Effector memory CD8-positive, alpha-beta T cell (primary cell): ENCODE data around the gene UNC5A.

Experiments used
- ATAC-seq: fragments of 150-1000 bp; cut with Tn5 transposase; replicated peaks from 2 replicates; pipeline ENCODE4 v1.10.0; 2021; ENCODE audit warnings: mild to moderate bottlenecking, moderate library complexity
- DNase-seq, 3 experiments: peaks; one replicate each; pipeline ENCODE4 v3.0.0; 2021
- H3K27ac Mint-ChIP-seq, 2 donors: one replicate each; pipeline ENCODE4 v1.8.0; 2022; ENCODE audit warnings: mild to moderate bottlenecking in 2 of 2, mixed read lengths in 2 of 2, moderate library complexity in 2 of 2
- H3K27me3 Mint-ChIP-seq, 2 donors: one replicate each; pipeline ENCODE4 v1.8.0; 2022; ENCODE audit warnings: mixed read lengths in 2 of 2
- H3K36me3 Mint-ChIP-seq: one replicate; pipeline ENCODE4 v1.8.0; 2022; ENCODE audit warnings: mild to moderate bottlenecking, moderate library complexity, mixed read lengths; ENCODE audit not compliant: insufficient read depth
- H3K4me1 Mint-ChIP-seq, 2 donors: one replicate each; pipeline ENCODE4 v1.8.0; 2022; ENCODE audit warnings: low read depth in 2 of 2, mixed read lengths in 2 of 2
- H3K4me3 Mint-ChIP-seq, 2 donors: one replicate each; pipeline ENCODE4 v1.8.0; 2022; ENCODE audit warnings: mild to moderate bottlenecking in 2 of 2, mixed read lengths in 2 of 2, moderate library complexity in 2 of 2
- H3K9me3 Mint-ChIP-seq, 2 donors: one replicate each; pipeline ENCODE4 v1.8.0; 2022; ENCODE audit warnings: mixed read lengths in 2 of 2

UNC5A gene

DNA sequence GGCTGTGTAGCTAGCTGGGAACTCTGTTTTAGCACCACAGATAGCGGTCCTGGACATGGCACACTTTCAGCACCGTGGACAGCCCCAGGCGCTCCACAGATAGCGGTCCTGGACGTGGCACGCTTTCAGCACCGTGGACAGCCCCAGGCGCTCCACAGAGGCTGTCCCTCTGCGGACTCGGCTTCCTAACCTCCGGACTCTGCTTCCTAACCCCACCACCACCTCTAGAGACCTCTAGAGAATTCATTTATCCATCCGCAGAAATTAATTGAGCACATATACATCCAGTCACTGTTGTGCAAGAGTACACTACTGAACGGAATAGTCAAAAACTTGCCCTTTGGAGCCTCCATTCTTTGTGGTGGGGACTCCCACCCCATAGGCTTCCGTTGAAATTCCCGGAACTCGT, 27.4 kb downstream of the UNC5A start:
- DNase-seq = peak; percentile 46 to 50 (median 49)
- H3K4me3 Mint-ChIP-seq = no peak overlapping the region
- H3K27me3 Mint-ChIP-seq = peaks cover 47 to 69% of the 10 kb centered on the region in 2 donors

GRCh38 chr5:176843673-176844072, 33.3 kb downstream of the UNC5A start:
- DNase-seq = no peak
- H3K27me3 Mint-ChIP-seq = peaks cover 49 to 90% of the 10 kb centered on the region in 2 donors
- H3K27ac Mint-ChIP-seq = no peak overlapping the region

More for the DNA sequence above, 27.4 kb downstream of the UNC5A start:
- Mint-ChIP-seq H3K4me1 (no peaks in the 10 kb centered on the region), H3K9me3 (no peaks in the 10 kb centered on the region), H3K27ac (no peak overlapping the region), H3K36me3 (no peaks in the 10 kb centered on the region)
- ATAC-seq = peak; percentile 82

DNA sequence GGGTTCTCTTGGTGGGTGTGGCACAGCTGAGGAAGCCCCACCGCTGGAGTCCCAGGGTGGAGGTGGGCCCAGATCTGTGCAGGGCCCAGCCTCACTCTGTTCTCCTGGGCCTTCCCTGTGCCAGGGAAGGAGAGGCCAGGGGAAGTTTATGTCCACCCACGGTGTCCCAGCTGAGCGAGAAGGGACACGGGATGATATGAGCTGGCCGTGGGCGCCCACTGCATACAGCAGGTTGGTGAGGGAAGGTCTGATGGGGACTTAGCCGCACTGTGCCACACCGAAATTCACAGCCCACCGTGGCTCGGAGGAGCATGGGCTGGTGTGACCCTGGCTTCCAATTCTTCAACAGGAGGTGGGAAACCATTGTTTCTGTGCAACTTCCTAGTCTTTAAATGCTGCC, 33.9 kb downstream of the UNC5A start:
- ATAC-seq (no peak), DNase-seq (no peak)
- Mint-ChIP-seq H3K4me3 (no peak overlapping the region), H3K4me1 (peaks cover 2 to 3% of the 10 kb centered on the region in 2 donors), H3K9me3 (no peaks in the 10 kb centered on the region), H3K36me3 (no peaks in the 10 kb centered on the region), H3K27ac (no peak overlapping the region), H3K27me3 (peaks cover 49 to 96% of the 10 kb centered on the region in 2 donors)

More at GRCh38 chr5:176843673-176844072, 33.3 kb downstream of the UNC5A start:
- no peak overlapping the region for H3K4me3 Mint-ChIP-seq
- no peaks in the 10 kb centered on the region for H3K36me3 Mint-ChIP-seq
- ATAC-seq = no peak
- H3K9me3 Mint-ChIP-seq = no peaks in the 10 kb centered on the region
- peaks cover 2 to 3% of the 10 kb centered on the region in 2 donors for H3K4me1 Mint-ChIP-seq

DNA sequence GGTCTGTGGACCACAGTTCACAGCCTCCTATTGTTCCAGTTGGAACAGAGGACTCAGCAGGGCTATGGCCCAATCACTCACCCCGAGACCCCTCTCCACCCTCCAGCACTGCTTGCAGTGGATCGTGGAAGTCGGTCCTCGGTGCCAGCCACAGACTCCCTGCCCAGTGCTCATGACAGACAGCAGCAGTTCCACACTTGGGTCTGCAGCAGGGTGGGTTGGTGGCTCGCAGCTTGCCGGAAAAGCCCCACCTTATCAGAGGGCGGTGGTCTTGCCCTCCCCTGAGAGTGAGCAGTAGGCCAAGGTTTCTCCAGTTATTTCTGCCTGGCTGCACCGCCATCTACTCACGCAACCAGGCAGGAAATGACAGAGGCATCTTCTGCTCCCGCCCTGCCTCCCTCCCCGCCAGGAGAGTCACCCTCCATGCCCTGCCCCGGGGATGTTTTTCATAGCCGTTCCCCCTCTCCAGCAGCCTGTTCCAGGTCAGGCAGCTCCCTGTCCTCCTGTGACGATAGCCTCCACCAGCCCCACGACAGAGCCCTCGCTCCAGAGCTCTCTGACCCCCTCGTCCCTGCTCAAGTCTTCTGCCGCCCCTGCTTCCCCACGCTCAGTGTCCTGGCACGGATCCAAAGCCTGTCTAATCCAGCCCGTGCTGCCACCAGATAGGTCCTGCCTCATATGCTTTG, 34.5 kb downstream of the UNC5A start:
- ATAC-seq (no peak), DNase-seq (no peak)
- no peak overlapping the region for H3K4me3 Mint-ChIP-seq
- H3K27me3 Mint-ChIP-seq = peaks cover 52 to 97% of the 10 kb centered on the region in 2 donors
- no peak overlapping the region for H3K27ac Mint-ChIP-seq
- H3K9me3 Mint-ChIP-seq = no peaks in the 10 kb centered on the region
- H3K4me1 Mint-ChIP-seq = peaks cover 2 to 3% of the 10 kb centered on the region in 2 donors
- no peaks in the 10 kb centered on the region for H3K36me3 Mint-ChIP-seq

- DNase-seq = no peak
- H3K36me3 Mint-ChIP-seq = no peaks in the 10 kb centered on the region
- H3K4me3 Mint-ChIP-seq = no peak overlapping the region
- peaks cover 2 to 3% of the 10 kb centered on the region in 2 donors for H3K4me1 Mint-ChIP-seq
- no peak overlapping the region for H3K27ac Mint-ChIP-seq
- ATAC-seq = no peak
- H3K9me3 Mint-ChIP-seq = no peaks in the 10 kb centered on the region
- H3K27me3 Mint-ChIP-seq = peaks cover 50 to 97% of the 10 kb centered on the region in 2 donors
Measured at GRCh38 chr5:176845392-176845713, 35.0 kb downstream of the UNC5A start.

- no peaks in the 10 kb centered on the region for H3K9me3 Mint-ChIP-seq
- peaks cover 51 to 97% of the 10 kb centered on the region in 2 donors for H3K27me3 Mint-ChIP-seq
- H3K27ac Mint-ChIP-seq = no peak overlapping the region
- peaks cover 2 to 3% of the 10 kb centered on the region in 2 donors for H3K4me1 Mint-ChIP-seq
- no peak for DNase-seq
- ATAC-seq = no peak
- no peak overlapping the region for H3K4me3 Mint-ChIP-seq
- H3K36me3 Mint-ChIP-seq = no peaks in the 10 kb centered on the region
Measured at GRCh38 chr5:176846335-176847140, 36.2 kb downstream of the UNC5A start.

GRCh38 chr5:176847148-176847547, 36.8 kb downstream of the UNC5A start:
- Mint-ChIP-seq H3K9me3 (no peaks in the 10 kb centered on the region), H3K27ac (no peak overlapping the region), H3K27me3 (peaks cover 54 to 97% of the 10 kb centered on the region in 2 donors), H3K36me3 (no peaks in the 10 kb centered on the region), H3K4me3 (no peak overlapping the region), H3K4me1 (peaks cover 2 to 3% of the 10 kb centered on the region in 2 donors)
- ATAC-seq (no peak), DNase-seq (no peak)

GRCh38 chr5:176847726-176848290, 37.4 kb downstream of the UNC5A start:
- H3K27me3 Mint-ChIP-seq = peaks cover 57 to 97% of the 10 kb centered on the region in 2 donors
- no peak for DNase-seq
- H3K4me1 Mint-ChIP-seq = peaks cover 2 to 3% of the 10 kb centered on the region in 2 donors
- no peaks in the 10 kb centered on the region for H3K9me3 Mint-ChIP-seq
- no peak for ATAC-seq
- no peak overlapping the region for H3K27ac Mint-ChIP-seq
- no peak overlapping the region for H3K4me3 Mint-ChIP-seq
- H3K36me3 Mint-ChIP-seq = no peaks in the 10 kb centered on the region

GRCh38 chr5:176848651-176849050, 38.3 kb downstream of the UNC5A start:
- Mint-ChIP-seq H3K9me3 (no peaks in the 10 kb centered on the region), H3K4me3 (no peak overlapping the region), H3K27me3 (peaks cover 60 to 97% of the 10 kb centered on the region in 2 donors), H3K4me1 (peaks cover 2 to 3% of the 10 kb centered on the region in 2 donors), H3K27ac (no peak overlapping the region), H3K36me3 (no peaks in the 10 kb centered on the region)
- ATAC-seq (no peak), DNase-seq (no peak)

GRCh38 chr5:176849611-176850227, 39.4 kb downstream of the UNC5A start:
- DNase-seq = no peak
- Mint-ChIP-seq H3K4me3 (no peak overlapping the region), H3K36me3 (no peaks in the 10 kb centered on the region), H3K27ac (peak overlapping the region in 1 of 2 donors; percentile 18), H3K4me1 (peaks cover 2 to 3% of the 10 kb centered on the region in 2 donors), H3K9me3 (no peaks in the 10 kb centered on the region), H3K27me3 (peaks cover 64 to 97% of the 10 kb centered on the region in 2 donors)
- ATAC-seq = no peak

- H3K27me3 Mint-ChIP-seq = peaks cover 57 to 97% of the 10 kb centered on the region in 2 donors
- peaks cover 2 to 3% of the 10 kb centered on the region in 2 donors for H3K4me1 Mint-ChIP-seq
Measured at GRCh38 chr5:176850371-176851245, 40.2 kb downstream of the UNC5A start.

GRCh38 chr5:176851380-176851779, 41.0 kb downstream of the UNC5A start:
- DNase-seq = no peak
- Mint-ChIP-seq H3K36me3 (no peaks in the 10 kb centered on the region), H3K4me3 (no peak overlapping the region), H3K4me1 (peaks cover 2 to 3% of the 10 kb centered on the region in 2 donors), H3K9me3 (no peaks in the 10 kb centered on the region), H3K27me3 (peaks cover 51 to 92% of the 10 kb centered on the region in 2 donors), H3K27ac (no peak overlapping the region)
- ATAC-seq = no peak

More at GRCh38 chr5:176850371-176851245, 40.2 kb downstream of the UNC5A start:
- no peak overlapping the region for H3K27ac Mint-ChIP-seq
- ATAC-seq (no peak), DNase-seq (no peak)
- H3K9me3 Mint-ChIP-seq = no peaks in the 10 kb centered on the region
- H3K36me3 Mint-ChIP-seq = no peaks in the 10 kb centered on the region
- H3K4me3 Mint-ChIP-seq = no peak overlapping the region
